ENCODE measurements around the gene PRKAG2. TPM values are rescaled to one million over a fixed set of nuclear protein-coding genes. Genes with fewer than 3 reads are reported as not detected.

PRKAG2 gene
- polyA plus RNA-seq, 3 donors = 29.2 to 59.8 (median 30.9) TPM

DNA sequence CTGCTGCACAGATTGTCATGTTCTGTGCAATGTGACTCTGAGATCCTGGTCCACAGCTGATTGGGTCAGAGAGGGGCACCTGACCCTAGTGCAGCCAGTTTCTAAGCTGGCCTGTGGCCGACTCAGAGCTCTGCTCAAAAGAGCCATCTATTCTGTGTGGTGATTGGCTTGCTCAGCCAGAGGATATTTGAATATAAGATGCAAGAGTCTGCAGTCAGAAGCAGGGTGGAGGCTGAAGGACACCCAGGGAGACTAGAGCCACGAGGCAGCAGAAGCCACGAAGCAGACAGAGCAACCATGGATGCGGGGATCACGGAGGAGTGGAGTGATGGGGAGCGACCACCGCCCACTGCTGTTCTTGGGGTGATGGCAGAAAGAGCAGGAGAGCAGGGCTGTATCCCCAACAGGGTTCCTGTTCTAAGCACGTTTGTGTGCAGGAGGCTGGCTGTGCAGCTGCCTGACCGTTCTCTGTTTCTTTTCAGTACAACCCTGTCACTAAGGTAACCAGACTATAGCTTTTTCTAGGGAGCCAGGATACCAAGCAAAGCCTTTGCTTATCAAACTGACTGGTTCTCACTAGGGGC, 337.7 kb downstream of the PRKAG2 start:
- no peak overlapping the region for H3K9ac ChIP-seq (ENCODE audit: insufficient read depth, low read length, poor library complexity, severe bottlenecking)
- no peak overlapping the region for H3K4me3 ChIP-seq (replicated peaks in 1 of 3; ENCODE audit: low read depth in 2 of 3, low read length in 3 of 3)
- no peaks in the 10 kb centered on the region for H3K9me3 ChIP-seq (replicated peaks in 1 of 2; ENCODE audit: control insufficient read depth in 1 of 2, insufficient read depth in 1 of 2, low read length in 2 of 2)
- H3K36me3 ChIP-seq (replicated peaks in 1 of 2; ENCODE audit: control insufficient read depth in 1 of 2, insufficient read depth in 2 of 2, low read length in 2 of 2) = no peaks in the 10 kb centered on the region
- DNase-seq = no peak
- H4K20me1 ChIP-seq (ENCODE audit: insufficient read depth, low read length) = no peaks in the 10 kb centered on the region
- H3K27ac Mint-ChIP-seq = no peak overlapping the region
- WGBS (ENCODE audit: insufficient coverage) = 93% methylated on average over 7 of the region's 9 CpGs
- H3K27ac ChIP-seq (ENCODE audit: low read depth in 1 of 2, low read length in 2 of 2) = no peak overlapping the region
- H3K4me1 Mint-ChIP-seq = no peaks in the 10 kb centered on the region
- peaks cover 5 to 26% (median 16%) of the 10 kb centered on the region in 3 donors for H3K27me3 Mint-ChIP-seq (ENCODE audit: low read depth in 3 of 3)
- peaks cover 0 to 4% (median 3%) of the 10 kb centered on the region in 7 donors for H3K9me3 Mint-ChIP-seq
- H3K4me2 ChIP-seq (replicated peaks; ENCODE audit: extremely low read depth, low read length, poor library complexity, severe bottlenecking) = no peak overlapping the region
- no peak overlapping the region for H2AFZ ChIP-seq (ENCODE audit: insufficient read depth, low read depth, low read length, poor library complexity, severe bottlenecking)
- H3K27me3 ChIP-seq (ENCODE audit: control insufficient read depth in 2 of 2, insufficient read depth in 2 of 2, low read length in 2 of 2) = no peaks in the 10 kb centered on the region
- H3K4me1 ChIP-seq (ENCODE audit: control insufficient read depth in 1 of 2, insufficient read depth in 2 of 2, low read length in 2 of 2) = no peaks in the 10 kb centered on the region
- peak overlapping the region in 1 of 2 donors; percentile 22 for H3K4me3 Mint-ChIP-seq
- H3K79me2 ChIP-seq (ENCODE audit: insufficient read depth, low read length) = no peaks in the 10 kb centered on the region
- no peaks in the 10 kb centered on the region for H3K36me3 Mint-ChIP-seq
- intact Hi-C loops (cut with micrococcal nuclease) = no loop called here
- no peak for TF ChIP-seq CTCF (IDR thresholded peaks at IDR 0.05)

- H3K9me3 Mint-ChIP-seq = peaks cover 0 to 5% (median 3%) of the 10 kb centered on the region in 7 donors
- no peak overlapping the region for H3K27ac Mint-ChIP-seq
- H2AFZ ChIP-seq (ENCODE audit: insufficient read depth, low read depth, low read length, poor library complexity, severe bottlenecking) = no peak overlapping the region
- H3K36me3 ChIP-seq (replicated peaks in 1 of 2; ENCODE audit: control insufficient read depth in 1 of 2, insufficient read depth in 2 of 2, low read length in 2 of 2) = no peaks in the 10 kb centered on the region
- H3K9me3 ChIP-seq (replicated peaks in 1 of 2; ENCODE audit: control insufficient read depth in 1 of 2, insufficient read depth in 1 of 2, low read length in 2 of 2) = no peaks in the 10 kb centered on the region
- DNase-seq = no peak
- H3K4me1 Mint-ChIP-seq = no peaks in the 10 kb centered on the region
- no peaks in the 10 kb centered on the region for H3K27me3 ChIP-seq (ENCODE audit: control insufficient read depth in 2 of 2, insufficient read depth in 2 of 2, low read length in 2 of 2)
- no peak overlapping the region for H3K4me2 ChIP-seq (replicated peaks; ENCODE audit: extremely low read depth, low read length, poor library complexity, severe bottlenecking)
- H3K4me3 ChIP-seq (replicated peaks in 1 of 3; ENCODE audit: low read depth in 2 of 3, low read length in 3 of 3) = no peak overlapping the region
- H3K4me3 Mint-ChIP-seq = no peak overlapping the region
- no peak overlapping the region for H3K27ac ChIP-seq (ENCODE audit: low read depth in 1 of 2, low read length in 2 of 2)
- no peak overlapping the region for H3K9ac ChIP-seq (ENCODE audit: insufficient read depth, low read length, poor library complexity, severe bottlenecking)
- no peak for TF ChIP-seq CTCF (IDR thresholded peaks at IDR 0.05)
- no peaks in the 10 kb centered on the region for H3K79me2 ChIP-seq (ENCODE audit: insufficient read depth, low read length)
- H3K4me1 ChIP-seq (ENCODE audit: control insufficient read depth in 1 of 2, insufficient read depth in 2 of 2, low read length in 2 of 2) = no peaks in the 10 kb centered on the region
- no peaks in the 10 kb centered on the region for H4K20me1 ChIP-seq (ENCODE audit: insufficient read depth, low read length)
- peaks cover 5 to 29% (median 15%) of the 10 kb centered on the region in 3 donors for H3K27me3 Mint-ChIP-seq (ENCODE audit: low read depth in 3 of 3)
- WGBS (ENCODE audit: insufficient coverage) = 71% methylated on average over 1 of the region's 8 CpGs
- no peaks in the 10 kb centered on the region for H3K36me3 Mint-ChIP-seq
- intact Hi-C loops (cut with micrococcal nuclease) = no loop called here
Observed at GRCh38 chr7:151537818-151538561, 338.9 kb downstream of the PRKAG2 start.
